NCI-H187 (cell line): ENCODE results near the gene SMIM10L1.

Experiments
- DNase-seq, 2 experiments: peaks; one replicate each; lab custom pipeline; 2025; lab: John Stamatoyannopoulos, UW

Gene SMIM10L1

DNA sequence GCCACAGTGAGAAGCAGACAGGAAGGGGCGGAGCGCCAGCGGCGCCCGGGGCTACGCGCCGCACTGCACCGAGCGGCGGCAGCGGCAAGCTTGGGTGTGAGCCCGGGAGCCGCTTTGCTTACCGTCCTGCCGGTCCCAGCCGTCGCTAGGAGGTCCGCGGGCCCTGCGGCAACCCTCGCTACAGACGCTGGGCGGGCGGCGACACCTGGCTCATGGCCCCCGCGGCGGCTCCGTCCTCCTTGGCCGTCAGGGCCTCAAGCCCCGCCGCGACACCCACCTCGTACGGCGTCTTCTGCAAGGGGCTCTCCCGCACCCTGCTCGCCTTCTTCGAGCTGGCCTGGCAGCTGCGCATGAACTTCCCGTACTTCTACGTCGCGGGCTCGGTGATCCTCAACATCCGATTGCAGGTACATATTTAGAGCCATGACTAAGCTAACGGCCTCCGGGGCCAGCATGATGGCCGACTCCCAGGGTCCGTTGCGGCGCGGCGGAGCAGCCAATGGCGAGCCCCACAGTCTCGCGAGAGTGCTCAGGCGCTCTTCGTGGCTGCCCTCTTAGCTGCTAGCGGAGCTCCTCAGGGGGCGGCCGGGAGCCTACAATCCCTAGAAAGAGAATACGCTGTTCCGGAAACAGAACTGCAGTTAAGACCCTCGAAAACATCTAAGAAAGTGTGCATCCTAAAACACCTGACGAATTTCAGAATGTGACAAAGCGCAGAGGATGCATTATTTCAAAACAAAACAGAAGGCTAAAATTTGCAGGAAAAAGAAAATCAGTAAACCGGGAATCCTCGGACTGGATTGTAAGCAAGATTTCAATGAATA lies at the start of gene SMIM10L1:
SMIM10L1 (plus strand) TSS at position 50 of the 824 bp plus-strand sequence; CDS start at position 213, 163 bp downstream.
- DNase-seq = peak; percentile 78 to 83

DNA sequence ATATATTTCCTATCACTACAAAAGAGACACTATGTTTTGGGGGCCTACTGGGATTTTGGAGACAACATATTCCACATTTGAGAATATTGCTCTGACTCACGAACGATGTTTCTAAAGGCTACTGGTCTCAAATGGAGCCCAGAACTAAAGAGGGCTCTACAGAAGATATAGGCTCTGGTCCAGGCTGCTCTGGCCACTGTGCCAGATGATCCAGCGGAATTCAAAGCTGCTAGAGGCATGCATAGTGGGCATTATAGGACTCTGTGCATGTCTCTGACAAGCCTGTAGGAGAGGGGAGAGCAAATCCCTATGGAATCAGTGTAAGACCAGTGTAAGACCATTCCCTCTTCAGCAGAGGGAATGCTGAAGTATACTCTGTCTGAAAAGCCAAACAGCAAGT lies 40.6 kb upstream of the SMIM10L1 start:
- DNase-seq = no peak

DNA sequence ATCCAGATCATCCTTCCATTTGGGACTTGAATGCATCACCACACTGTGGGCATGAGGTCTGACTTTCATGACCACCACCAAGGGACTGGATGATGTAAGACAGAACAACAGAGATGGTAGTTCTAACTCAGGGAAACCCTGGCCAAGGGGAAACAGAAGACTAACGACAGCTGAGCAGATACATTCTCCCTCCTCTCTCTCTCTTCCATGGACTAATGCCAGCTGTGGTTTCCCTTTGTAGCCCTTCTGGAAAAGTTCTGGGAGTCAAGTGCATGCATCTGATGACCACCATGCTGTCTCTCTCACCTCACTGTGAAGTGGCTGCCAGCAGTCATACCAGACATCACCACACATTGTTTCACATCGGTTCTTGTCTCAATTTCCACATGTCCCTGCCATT lies 40.0 kb upstream of the SMIM10L1 start:
- no peak for DNase-seq

DNA sequence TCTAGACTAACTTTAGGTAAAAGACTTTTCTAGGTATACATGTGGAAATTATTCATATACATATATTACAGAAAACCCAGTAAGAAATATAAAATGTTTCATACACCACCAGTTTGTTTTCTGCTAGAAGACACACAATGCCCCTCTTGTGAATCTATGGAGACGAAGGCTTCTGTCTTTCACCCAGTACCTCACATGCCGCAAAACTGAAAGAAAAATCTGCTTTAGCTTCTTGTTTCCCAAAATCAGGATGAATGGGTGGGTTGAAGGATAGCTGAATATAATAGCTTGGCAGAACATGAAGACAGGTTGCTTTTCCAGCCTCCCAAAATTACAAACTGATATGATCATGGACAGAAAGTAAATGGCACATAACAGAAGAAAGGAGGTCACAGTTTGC lies 37.8 kb upstream of the SMIM10L1 start:
- no peak for DNase-seq

DNA sequence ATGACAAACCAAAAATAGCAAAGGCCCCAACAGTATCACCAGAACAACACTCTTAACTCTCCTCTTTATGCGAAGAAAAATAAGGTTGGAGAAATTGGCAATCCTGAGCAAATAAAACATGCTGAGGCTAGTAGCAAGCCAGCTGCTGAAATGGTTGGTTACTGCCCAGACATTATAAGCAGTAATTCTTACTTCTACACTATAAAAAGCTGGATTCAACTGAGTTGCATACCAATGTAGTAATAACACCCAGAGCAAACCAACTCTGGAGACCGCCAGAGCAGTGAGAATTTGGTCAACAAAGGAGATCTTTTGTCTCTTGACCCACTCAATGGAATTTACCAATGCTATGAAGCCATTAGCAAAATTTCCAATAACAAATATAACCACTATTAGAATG lies 37.2 kb upstream of the SMIM10L1 start:
- no peak for DNase-seq

DNA sequence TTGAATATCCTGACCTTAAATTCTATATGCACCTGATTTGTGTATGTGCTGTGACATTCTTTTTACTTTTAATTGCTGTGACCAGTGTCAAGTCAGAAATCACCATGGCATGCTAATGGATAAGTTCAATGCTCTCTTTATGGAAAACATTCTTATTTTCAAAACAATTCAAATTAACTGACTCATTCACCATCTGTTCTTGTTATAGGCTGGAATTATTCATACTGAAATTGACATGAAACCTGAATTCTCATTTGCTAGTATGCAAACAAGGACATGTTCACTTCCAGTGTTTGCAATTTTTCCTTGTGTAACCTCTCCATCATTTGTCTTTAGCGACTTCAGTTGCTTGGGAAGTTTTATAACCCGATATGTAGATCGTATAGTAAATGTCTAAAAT lies 36.7 kb upstream of the SMIM10L1 start, which contains the start of gene TAS2R30:
TAS2R30 (minus strand) TSS at position 340 of the 400 bp plus-strand sequence. CDS start 400 bp downstream, outside the sequence.
- DNase-seq = no peak

DNA sequence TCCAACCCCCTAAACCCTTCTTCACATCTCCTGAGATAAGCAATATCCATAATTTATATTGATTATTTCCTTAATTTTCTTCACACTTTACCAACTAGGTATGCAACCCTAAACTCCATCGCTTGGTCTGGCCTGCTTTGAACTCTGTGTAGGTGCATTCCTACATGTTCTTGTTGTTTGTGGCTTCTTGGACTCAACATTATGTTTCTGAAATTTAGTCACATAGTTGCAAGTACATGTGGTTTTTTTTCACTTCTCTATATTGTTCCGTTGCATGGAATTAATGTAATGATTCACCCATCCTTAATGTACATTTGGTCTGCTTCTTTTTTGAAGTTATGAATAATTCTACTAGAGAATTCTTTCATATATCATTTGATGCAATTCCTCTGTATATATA lies 34.9 kb upstream of the SMIM10L1 start:
- DNase-seq = no peak

DNA sequence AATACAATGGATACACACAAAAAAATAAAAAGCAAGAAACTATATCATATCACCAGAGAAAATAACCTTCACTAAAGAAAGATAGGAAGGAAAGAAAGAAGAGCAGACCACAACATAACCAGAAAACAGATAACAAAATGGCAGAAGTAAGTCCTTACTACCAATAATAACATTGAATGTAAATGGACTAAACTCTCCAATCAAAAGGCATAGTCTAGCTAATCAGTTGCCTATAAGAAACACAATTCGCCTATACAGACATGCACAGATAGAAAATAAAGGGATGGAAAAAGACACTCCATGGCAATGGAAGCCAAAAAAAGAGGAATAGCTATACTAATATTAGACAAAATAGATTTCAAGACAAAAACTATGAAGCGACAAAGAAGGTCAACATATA lies 27.6 kb upstream of the SMIM10L1 start:
- DNase-seq = no peak

DNA sequence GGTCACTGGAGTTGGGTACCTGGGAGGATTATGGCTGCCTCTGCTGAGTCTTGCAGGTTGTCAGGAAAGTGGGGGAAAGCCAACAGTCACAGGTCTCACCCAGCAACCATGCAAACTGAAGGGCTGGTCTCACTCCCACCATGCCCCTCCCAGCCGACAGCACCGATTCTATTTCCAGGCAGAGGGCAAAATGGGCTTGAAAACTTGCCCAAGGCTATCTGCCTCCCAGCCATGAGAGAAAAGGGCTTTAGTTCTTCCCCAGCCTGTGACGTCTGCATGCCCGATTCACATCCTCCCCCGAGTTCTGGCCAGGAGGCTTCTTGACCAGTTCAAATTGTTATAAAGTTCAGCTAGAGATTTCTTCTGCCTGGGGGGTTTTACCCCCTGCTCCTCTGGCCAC lies 26.7 kb upstream of the SMIM10L1 start:
- DNase-seq = no peak

DNA sequence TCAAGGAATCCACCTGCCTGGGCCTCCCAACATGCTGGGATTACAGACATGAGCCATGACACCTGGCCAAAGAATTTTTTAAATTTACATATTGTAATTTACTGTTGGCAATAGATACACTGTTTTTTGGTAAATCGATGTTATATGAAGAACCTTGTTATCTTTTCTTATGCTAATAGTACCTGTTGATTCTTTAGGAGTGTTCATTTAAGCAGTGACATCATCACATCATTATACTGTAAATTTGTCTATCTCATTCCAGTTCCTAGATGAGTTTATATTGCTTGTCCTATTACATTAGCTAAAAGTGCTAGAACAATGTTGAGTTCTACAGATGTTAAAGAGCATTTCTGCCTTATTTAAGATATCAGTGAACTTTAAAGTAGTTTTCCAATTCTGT lies 23.6 kb upstream of the SMIM10L1 start:
- no peak for DNase-seq

DNA sequence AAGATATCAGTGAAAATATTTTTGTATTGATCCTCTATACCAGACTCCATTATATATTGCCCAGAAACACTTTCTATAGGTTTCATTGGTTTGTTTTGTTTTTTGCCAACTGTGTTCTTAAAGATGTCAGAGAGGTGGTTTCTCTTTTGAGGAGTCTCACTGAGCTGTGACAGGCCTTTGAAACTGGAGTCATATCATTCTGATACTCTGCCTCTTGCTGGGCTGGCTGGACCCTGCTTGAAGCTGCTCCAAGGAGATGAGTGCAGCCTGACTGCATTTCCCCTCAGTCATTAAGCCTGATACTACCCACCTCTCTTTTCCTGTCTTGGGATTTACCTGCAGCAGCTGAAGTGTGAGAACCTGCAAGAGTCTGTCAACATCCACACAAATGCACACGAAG lies 20.2 kb upstream of the SMIM10L1 start:
- DNase-seq = no peak

DNA sequence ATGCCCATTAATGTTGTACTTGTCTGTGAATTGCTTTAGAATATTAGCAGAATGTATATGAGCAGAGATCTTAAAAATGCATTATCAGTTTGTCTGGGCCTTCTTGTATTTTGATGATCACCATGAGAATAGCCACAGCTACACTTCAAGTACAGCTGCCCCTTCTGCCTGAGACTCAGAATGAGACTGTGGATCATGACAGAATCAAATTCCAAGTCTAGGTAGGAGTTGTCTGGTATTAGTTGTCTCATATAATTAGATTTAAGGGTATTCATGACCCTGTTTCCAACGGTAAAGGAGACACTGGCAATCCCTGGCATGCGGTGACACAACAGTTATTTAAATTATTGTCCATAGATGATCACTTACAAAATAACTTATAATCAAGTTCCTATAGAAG lies 18.3 kb upstream of the SMIM10L1 start:
- DNase-seq = no peak

DNA sequence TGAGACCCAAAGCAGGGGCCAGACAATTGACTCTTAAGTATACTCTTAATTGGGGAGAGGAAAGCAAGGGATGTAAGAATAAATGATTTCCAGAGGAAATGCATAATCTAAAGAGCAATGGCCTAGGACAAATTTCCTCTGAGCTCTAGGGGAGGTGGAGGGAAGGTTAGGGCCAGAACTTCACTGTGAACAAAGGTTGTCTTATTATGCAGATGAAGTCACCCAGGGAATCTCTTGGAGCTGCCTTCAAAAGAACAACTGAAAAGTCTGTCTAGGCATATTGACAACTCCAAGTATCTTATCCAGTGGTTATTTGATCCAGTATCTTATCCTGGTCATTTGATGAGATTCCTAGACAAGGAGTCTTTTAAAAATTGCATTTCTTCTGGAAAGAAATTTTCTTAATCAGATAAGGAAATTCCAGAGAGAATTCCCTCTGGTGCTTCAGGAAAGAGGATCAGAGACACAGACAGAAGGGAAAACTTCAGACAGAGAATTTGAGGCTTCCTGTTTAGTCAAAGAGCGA lies 16.5 kb upstream of the SMIM10L1 start:
- DNase-seq = no peak

DNA sequence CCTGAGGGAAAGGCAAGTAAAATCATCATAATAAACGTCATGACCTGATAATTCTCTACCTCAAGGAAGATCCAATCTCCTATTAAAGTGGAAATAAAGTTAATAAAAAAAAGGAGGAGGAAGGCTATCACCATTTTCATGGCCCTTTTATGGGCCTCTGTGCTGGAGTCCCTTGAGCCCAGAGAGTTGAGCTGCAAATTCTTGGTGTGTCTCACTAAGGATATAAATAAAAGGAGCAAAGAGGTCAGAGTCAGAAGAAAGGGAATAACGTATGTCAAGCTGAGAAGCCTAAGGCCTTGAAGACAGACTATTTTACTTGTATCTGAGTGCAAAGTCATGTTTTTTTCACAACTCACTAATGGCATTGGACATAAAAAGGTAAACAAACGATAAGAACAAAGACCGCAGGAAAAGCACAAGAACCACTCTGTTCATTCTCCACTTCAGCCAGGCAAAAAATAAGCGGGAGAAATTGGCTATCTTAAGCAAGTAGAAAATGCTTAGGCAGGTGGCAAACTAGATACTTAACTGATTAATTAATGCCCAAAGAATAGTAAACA lies 12.0 kb upstream of the SMIM10L1 start:
- no peak for DNase-seq

DNA sequence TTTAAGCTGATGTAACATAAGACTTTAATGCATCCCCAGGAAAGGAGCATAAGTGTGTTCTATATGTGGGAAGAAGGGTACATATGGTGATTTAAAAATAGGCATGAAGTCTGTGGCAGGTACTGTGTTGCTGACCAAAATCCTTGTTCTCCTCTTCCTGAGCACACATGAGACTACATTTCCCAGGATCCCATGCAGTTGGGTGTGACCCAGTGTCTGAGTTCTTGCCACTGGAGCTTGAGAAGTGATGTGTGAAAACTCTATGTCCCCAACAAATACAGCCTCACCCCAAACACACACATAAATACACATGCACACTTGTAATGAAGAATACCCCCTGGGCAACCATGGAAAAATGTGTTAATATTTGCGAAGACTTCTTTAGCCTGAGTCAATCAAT lies 8.5 kb upstream of the SMIM10L1 start:
- no peak for DNase-seq

DNA sequence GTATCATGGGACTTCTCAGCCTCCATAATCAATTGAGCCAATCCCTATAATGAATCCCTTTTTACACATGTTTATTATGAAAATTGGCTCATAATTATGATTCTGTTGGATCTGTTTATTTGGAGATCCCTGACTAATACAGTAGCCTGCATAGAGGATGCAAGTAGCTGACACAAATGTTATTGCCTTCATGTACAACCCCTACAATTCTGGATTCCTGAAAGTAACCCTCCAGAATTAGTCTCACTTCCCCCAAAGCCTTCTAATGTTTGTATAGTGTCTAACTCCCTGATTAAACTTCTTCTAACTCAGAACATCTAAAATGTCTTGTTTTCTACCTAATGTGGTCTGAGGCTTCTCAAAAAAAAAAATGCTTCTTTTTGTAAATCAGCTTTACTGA lies 6.6 kb upstream of the SMIM10L1 start:
- DNase-seq = no peak

DNA sequence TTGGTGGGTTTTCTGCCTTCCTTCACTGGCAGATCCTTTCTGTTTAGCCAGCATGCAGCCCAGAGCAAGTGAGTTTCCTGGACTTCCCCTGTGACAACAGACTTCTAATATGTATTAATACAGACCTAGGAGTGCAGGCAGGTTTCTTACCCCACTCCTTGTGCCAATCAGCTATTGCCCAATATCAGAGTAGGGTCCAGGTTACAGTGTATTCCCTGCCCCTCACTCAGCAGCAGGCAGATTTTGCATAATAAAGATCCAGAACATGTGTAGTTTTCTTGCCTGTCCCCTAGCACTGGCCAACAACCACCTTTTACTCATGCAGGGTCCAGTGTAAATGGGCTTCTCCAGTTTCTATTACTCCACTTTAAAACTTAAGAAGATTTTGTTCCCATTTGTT lies 4.7 kb upstream of the SMIM10L1 start:
- no peak for DNase-seq

DNA sequence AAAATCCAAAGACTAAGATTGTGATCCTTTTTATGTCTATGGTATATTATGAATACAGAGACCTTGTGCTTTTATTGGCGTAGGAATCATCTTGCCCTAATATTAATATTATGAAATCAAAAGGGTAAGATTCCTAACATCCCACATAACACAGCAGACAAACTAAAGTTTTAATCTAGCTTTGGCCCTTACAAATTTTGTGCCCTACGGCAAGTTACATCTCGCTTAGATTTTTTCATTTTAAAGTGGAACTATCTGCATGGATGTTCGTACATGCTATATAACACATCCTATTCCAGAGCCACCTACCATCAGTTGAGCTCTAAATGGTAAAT lies 217 bp upstream of the SMIM10L1 start:
- DNase-seq = no peak

DNA sequence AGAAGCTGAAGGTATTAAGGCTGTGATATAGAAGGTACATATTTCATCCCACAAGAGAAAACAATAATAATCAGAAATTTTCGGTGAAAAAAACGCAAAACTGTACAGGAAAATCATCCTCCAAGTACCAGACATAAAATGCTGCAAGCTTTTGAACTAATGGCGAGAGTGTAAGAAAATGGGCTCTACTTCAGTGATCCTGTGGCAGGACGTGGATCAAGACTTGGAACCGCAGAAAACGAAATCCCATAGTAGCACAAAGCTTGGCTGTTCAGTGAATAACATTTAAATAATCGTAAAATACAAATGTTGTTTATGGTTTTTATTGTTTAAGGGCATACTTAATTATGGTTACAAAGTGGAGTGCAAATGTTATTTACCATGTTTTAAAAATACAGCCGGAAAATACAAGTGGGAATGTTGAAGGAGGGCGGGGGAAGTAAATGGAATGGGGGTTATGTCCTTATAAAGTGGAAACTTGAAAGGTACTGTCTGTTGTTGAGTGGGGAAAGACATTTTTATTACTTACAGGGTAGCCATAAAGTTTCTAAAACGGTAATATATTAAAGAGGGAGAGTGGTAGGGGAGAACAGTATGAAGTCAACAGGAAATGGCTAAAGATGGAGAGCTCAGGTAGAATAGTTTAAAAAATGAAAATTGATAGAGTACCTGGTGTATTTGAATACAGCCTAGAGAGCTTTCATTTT lies 1.1 kb downstream of the SMIM10L1 start:
- DNase-seq = peak in 1 of 2 experiments; percentile 69

DNA sequence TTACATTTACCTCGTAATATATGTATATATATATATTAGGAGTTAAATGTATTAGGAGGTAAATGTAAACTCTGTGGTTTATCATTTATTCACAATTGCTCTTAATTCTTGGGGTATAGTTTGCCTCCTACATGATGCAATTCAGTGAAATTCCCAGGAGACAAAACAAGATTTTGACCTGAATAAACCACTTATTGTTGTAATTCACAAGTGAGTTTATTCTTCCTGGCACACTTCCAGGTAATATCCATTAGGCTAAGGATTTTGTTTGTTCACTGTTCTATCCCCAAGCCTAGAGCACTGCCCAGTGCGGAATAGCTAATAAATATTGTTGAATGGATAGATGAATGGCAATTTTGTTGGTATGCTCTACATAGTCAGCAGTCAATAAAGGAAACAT lies 3.0 kb downstream of the SMIM10L1 start:
- DNase-seq = no peak

DNA sequence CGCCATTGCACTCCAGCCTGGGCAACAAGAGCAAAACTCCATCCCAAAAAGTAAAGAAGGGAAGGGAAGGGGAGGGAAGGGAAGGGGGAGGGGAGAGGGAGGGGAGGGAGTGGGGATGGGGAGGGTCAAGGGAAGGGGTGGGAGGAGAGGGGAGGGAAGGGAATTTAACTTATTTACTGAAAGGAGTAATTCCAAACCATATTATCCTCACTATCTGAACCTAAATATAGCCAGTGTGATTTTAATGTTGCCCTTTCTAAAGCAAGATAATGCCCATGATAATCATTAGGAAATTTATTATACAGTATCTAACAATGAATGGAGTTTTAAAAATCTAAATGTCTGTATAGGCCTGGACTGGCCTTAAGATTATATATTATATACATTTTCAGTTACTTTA lies 7.3 kb downstream of the SMIM10L1 start:
- no peak for DNase-seq

DNA sequence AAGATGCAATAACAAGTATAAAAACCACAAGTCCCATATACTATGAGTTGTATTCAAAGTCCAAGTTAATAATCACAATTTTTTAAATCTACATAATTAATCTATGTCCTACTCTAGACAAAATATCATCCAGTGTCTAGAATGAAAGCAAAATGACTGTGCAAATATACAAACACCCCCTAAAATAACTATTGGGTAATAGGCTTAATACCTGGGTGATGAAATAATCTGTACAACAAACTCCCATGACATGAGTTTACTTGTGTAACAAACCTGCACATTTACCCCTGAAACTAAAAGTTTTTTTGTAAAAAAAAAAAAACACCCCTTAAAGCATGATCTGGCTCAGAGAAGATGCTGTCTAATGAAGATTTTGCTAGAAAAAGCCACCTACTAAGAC lies 11.5 kb downstream of the SMIM10L1 start:
- DNase-seq = no peak

DNA sequence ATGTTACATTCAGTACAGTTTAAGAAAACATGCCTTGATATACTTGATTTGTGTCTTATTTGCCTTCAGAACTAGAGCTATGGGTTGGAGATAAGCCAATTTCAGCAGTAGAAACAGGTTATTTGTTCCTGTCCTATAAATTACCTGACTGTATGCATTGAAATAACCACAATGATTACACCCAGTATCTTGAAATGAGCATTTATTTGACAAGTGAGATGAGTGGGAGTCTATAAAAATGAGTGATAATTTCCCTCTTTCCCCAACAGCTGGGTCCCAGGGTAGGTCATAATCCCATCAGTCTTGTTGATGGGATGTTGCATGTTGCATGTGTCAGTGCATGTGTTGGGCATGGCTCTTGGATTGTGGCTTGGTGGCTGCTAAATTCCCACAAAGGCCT lies 12.0 kb downstream of the SMIM10L1 start:
- DNase-seq = no peak
